ENCODE measurements around the gene HPSE2. TPM values are rescaled to one million over a fixed set of nuclear protein-coding genes. Genes with fewer than 3 reads are reported as not detected.

HPSE2 gene
- total and polyA plus RNA-seq, 2 experiments from 2014 or later, result not detected

DNA sequence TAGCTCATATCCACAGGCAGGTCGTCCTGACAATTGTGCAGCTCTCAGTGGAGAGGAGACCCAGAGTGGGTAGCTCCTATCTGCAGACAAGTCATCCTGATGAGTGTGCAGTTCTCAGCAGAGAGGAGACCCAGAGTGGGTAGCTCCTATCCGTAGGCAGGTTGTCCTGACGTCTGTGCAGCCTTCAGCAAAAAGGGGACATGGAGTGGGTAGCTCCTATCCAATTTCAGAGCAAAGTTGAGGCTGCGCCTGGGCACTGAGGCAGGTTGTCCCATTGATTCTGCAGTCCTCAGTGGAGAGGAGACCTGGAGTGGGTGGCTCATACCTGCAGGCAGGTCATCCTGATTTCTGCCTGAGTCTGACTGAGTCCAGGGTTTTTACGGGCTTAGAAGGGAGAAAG is 111.8 kb downstream of the HPSE2 start:
- Histone ChIP-seq H3K27me3 (replicated peaks; ENCODE audit: insufficient read depth) (no peaks in the 10 kb centered on the region), H3K79me2 (ENCODE audit: insufficient read depth) (no peaks in the 10 kb centered on the region), H3K9me2 (ENCODE audit: insufficient read depth) (no peaks in the 10 kb centered on the region), H3F3A (ENCODE audit: insufficient read depth) (no peaks in the 10 kb centered on the region), H3K4me3 (no peak overlapping the region), H3K9ac (no peak overlapping the region), H3K4me2 (ENCODE audit: unreplicated experiment) (no peak overlapping the region), H3K9me3 (ENCODE audit: low read depth) (no peaks in the 10 kb centered on the region), H3K4me1 (ENCODE audit: insufficient read depth) (no peaks in the 10 kb centered on the region), H4K20me1 (ENCODE audit: insufficient read depth) (no peaks in the 10 kb centered on the region), H3K36me3 (ENCODE audit: low read depth) (no peaks in the 10 kb centered on the region), H3K27ac (no peak overlapping the region), H2AFZ (no peak overlapping the region)
- in situ Hi-C loops (cut with MboI), result no loop called here
- TF ChIP-seq EZH2 (IDR thresholded peaks at IDR 0.05; ENCODE audit: insufficient read depth, poor library complexity, severe bottlenecking) (no peak), EZH2phosphoT487 (IDR thresholded peaks at IDR 0.05; ENCODE audit: insufficient read depth, low read depth) (no peak)
- DNase-seq, result no peak
- WGBS, 2 experiments (ENCODE audit: low coverage in 1 of 2, low lambda C conversion rate in 2 of 2, missing lambda C conversion rate in 2 of 2), result 38 to 60% methylated on average over 5 of the region's 5 CpGs

DNA sequence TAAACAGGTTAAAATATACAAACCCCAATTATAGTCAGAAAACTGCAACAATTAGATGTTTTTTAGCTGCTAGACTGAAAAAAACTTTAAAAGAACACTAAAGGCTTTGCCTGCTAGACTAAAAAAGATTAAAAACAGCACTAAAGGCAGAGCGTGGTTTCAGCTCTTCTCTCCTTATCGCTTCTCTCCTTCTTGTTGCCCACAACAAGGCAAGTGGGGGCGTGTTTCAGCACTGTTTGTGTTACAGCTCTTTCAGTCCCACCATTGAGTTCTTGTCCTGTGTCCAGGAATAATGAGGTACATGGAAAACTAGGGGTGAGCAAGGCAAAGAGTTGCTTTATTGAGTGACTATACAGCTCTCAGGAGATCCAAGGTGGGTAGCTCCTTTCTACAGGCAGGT is 112.3 kb downstream of the HPSE2 start:
- Histone ChIP-seq H3F3A (ENCODE audit: insufficient read depth) (no peaks in the 10 kb centered on the region), H3K4me1 (ENCODE audit: insufficient read depth) (no peaks in the 10 kb centered on the region), H2AFZ (no peak overlapping the region), H4K20me1 (ENCODE audit: insufficient read depth) (no peaks in the 10 kb centered on the region), H3K36me3 (ENCODE audit: low read depth) (no peaks in the 10 kb centered on the region), H3K4me2 (ENCODE audit: unreplicated experiment) (no peak overlapping the region), H3K9me2 (ENCODE audit: insufficient read depth) (no peaks in the 10 kb centered on the region), H3K4me3 (no peak overlapping the region), H3K27ac (no peak overlapping the region), H3K9ac (no peak overlapping the region), H3K79me2 (ENCODE audit: insufficient read depth) (no peaks in the 10 kb centered on the region), H3K9me3 (ENCODE audit: low read depth) (no peaks in the 10 kb centered on the region), H3K27me3 (replicated peaks; ENCODE audit: insufficient read depth) (no peaks in the 10 kb centered on the region)
- no peak for DNase-seq
- no peak for TF ChIP-seq EZH2phosphoT487 (IDR thresholded peaks at IDR 0.05; ENCODE audit: insufficient read depth, low read depth)
- TF ChIP-seq EZH2 (IDR thresholded peaks at IDR 0.05; ENCODE audit: insufficient read depth, poor library complexity, severe bottlenecking), result no peak
- WGBS, 2 experiments (ENCODE audit: low coverage in 1 of 2, low lambda C conversion rate in 2 of 2, missing lambda C conversion rate in 2 of 2), result 59 to 67% methylated on average over 3 of the region's 3 CpGs
- in situ Hi-C loops (cut with MboI), result no loop called here

DNA sequence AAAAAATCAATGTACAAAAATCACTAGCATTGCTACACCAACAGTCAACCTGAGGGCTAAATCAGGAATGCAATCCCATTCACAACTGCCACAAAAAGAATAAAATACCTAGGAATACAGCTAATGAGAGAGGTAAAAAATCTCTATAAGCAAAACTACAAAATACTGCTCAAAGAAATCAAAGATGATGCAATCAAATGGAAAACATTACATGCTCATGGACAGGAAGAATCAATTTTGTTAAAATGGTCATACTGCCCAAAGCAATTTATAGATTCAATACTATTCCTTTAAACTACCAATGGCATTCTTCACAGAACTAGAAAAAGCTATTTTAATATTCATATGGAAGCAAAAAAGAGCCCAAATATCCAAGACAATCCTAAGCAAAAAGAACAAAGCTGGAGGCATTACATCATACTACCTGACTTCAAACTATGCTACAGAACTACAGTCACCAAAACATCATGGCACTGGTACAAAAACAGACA is 116.3 kb downstream of the HPSE2 start:
- Histone ChIP-seq H3K4me2 (ENCODE audit: unreplicated experiment) (no peak overlapping the region), H3K9me3 (ENCODE audit: low read depth) (no peaks in the 10 kb centered on the region), H3K4me3 (no peak overlapping the region), H4K20me1 (ENCODE audit: insufficient read depth) (no peaks in the 10 kb centered on the region), H3K9ac (no peak overlapping the region), H3K27ac (no peak overlapping the region), H3K79me2 (ENCODE audit: insufficient read depth) (no peaks in the 10 kb centered on the region), H3K9me2 (ENCODE audit: insufficient read depth) (no peaks in the 10 kb centered on the region), H2AFZ (no peak overlapping the region), H3K36me3 (ENCODE audit: low read depth) (no peaks in the 10 kb centered on the region), H3F3A (ENCODE audit: insufficient read depth) (no peaks in the 10 kb centered on the region), H3K4me1 (ENCODE audit: insufficient read depth) (no peaks in the 10 kb centered on the region), H3K27me3 (replicated peaks; ENCODE audit: insufficient read depth) (no peaks in the 10 kb centered on the region)
- no peak for TF ChIP-seq EZH2phosphoT487 (IDR thresholded peaks at IDR 0.05; ENCODE audit: insufficient read depth, low read depth)
- no peak for TF ChIP-seq EZH2 (IDR thresholded peaks at IDR 0.05; ENCODE audit: insufficient read depth, poor library complexity, severe bottlenecking)
- no peak for DNase-seq
- in situ Hi-C loops (cut with MboI), result no loop called here

DNA sequence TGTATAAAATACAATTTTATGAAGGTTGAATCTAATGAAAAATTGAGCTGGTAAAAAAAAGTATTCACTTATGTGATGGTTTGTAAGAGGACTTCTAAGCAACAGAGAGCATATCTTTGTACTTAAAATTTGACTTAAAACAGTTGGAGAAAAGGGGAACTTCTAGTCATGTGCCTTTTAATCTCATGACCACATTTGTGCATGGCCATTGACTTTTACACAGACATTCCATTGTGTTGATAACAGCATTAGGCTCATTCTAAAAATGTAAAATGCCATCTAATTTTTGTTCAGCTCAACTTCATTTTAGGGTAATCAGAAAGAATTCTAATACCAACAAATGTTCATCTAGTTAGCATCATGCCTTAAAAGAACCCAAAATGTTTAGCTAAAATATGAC is 119.9 kb downstream of the HPSE2 start:
- no peaks in the 10 kb centered on the region for H3K79me2 ChIP-seq (ENCODE audit: insufficient read depth)
- H3K27ac ChIP-seq, result no peak overlapping the region
- no peaks in the 10 kb centered on the region for H4K20me1 ChIP-seq (ENCODE audit: insufficient read depth)
- H3K9ac ChIP-seq, result no peak overlapping the region
- in situ Hi-C loops (cut with MboI), result no loop called here
- no peaks in the 10 kb centered on the region for H3K9me2 ChIP-seq (ENCODE audit: insufficient read depth)
- H2AFZ ChIP-seq, result no peak overlapping the region
- DNase-seq, result no peak
- H3K27me3 ChIP-seq (replicated peaks; ENCODE audit: insufficient read depth), result no peaks in the 10 kb centered on the region
- H3K9me3 ChIP-seq (ENCODE audit: low read depth), result no peaks in the 10 kb centered on the region
- no peaks in the 10 kb centered on the region for H3F3A ChIP-seq (ENCODE audit: insufficient read depth)
- TF ChIP-seq EZH2 (IDR thresholded peaks at IDR 0.05; ENCODE audit: insufficient read depth, poor library complexity, severe bottlenecking) (no peak), EZH2phosphoT487 (IDR thresholded peaks at IDR 0.05; ENCODE audit: insufficient read depth, low read depth) (no peak)
- no peaks in the 10 kb centered on the region for H3K36me3 ChIP-seq (ENCODE audit: low read depth)
- H3K4me1 ChIP-seq (ENCODE audit: insufficient read depth), result no peaks in the 10 kb centered on the region
- no peak overlapping the region for H3K4me3 ChIP-seq
- no peak overlapping the region for H3K4me2 ChIP-seq (ENCODE audit: unreplicated experiment)

DNA sequence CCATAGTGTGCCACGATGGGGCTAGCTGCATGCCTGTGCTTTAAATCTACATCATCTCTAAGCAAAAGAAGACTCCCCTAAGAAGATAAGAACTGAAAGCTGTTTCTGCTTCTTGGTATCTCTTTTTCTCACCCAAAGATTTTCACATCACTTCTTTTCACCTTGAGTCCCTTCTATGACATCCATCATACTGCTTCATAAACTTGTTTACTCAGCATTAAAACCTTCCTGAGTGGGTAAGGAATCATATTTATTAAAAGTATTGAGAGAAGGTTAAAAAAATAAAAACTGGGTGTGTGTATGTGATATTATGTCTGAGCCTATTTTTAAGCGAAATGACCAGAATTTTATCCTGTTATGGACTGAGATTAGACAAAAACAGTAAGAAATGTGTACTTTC is 150.3 kb downstream of the HPSE2 start:
- H3K79me2 ChIP-seq (ENCODE audit: insufficient read depth), result no peaks in the 10 kb centered on the region
- no peak for DNase-seq
- H3K4me2 ChIP-seq (ENCODE audit: unreplicated experiment), result no peak overlapping the region
- in situ Hi-C loops (cut with MboI), result no loop called here
- H3K4me1 ChIP-seq (ENCODE audit: insufficient read depth), result no peaks in the 10 kb centered on the region
- no peak overlapping the region for H2AFZ ChIP-seq
- H3K4me3 ChIP-seq, result no peak overlapping the region
- no peaks in the 10 kb centered on the region for H3K9me3 ChIP-seq (ENCODE audit: low read depth)
- H3K36me3 ChIP-seq (ENCODE audit: low read depth), result no peaks in the 10 kb centered on the region
- no peaks in the 10 kb centered on the region for H3K9me2 ChIP-seq (ENCODE audit: insufficient read depth)
- no peaks in the 10 kb centered on the region for H4K20me1 ChIP-seq (ENCODE audit: insufficient read depth)
- no peaks in the 10 kb centered on the region for H3K27me3 ChIP-seq (replicated peaks; ENCODE audit: insufficient read depth)
- H3K9ac ChIP-seq, result no peak overlapping the region
- H3F3A ChIP-seq (ENCODE audit: insufficient read depth), result no peaks in the 10 kb centered on the region
- no peak overlapping the region for H3K27ac ChIP-seq
- TF ChIP-seq EZH2phosphoT487 (IDR thresholded peaks at IDR 0.05; ENCODE audit: insufficient read depth, low read depth), result no peak
- no peak for TF ChIP-seq EZH2 (IDR thresholded peaks at IDR 0.05; ENCODE audit: insufficient read depth, poor library complexity, severe bottlenecking)
- WGBS, 2 experiments (ENCODE audit: low coverage in 1 of 2, low lambda C conversion rate in 2 of 2, missing lambda C conversion rate in 2 of 2), result 37 to 48% methylated on average over 2 of the region's 2 CpGs

Measured in GM23248 (cell line).